H1 (cell line): ENCODE measurements around the gene PLK4. TPM values are rescaled to one million over a fixed set of nuclear protein-coding genes. Genes with fewer than 3 reads are reported as not detected.

Experiments
- CTCF ChIA-PET: fragments of 300-600 bp; sonication (Branson Sonifier 250); formaldehyde crosslinking; loops from one replicate; lab custom pipeline; 2021; ENCODE audit not compliant: partially characterized antibody; lab: Charles Lee
- POLR2A ChIA-PET: fragments of 300-600 bp; sonication (Branson Sonifier 250); formaldehyde crosslinking; loops from one replicate; lab custom pipeline; 2021; ENCODE audit warnings: inconsistent platforms; ENCODE audit not compliant: partially characterized antibody; lab: Charles Lee
- DNase-seq, 2 experiments: peaks; one replicate each; pipeline versions ENCODE4 v3.0.0 to v3.0.0-alpha.2; 2010 to 2022; ENCODE audit warnings: low spot score in 2 of 2, low read depth in 1 of 2, mixed read lengths in 1 of 2
- FAIRE-seq: peaks from 2 replicates; lab custom pipeline; 2011; peaks lifted over from hg19 to GRCh38; lab: Jason Lieb, UNC
- H2AFZ ChIP-seq: 2 replicates; pipeline ENCODE4 v1.8.1; 2012; ENCODE audit warnings: low read length, inconsistent platforms
- H2AK5ac ChIP-seq: 2 replicates; pipeline ENCODE4 v1.6.1; 2013; ENCODE audit warnings: low read depth, low read length
- H2BK120ac ChIP-seq: replicated peaks from 2 replicates; pipeline ENCODE3; 2013; ENCODE audit warnings: low read depth, low read length, inconsistent platforms
- H2BK12ac ChIP-seq: 2 replicates; pipeline ENCODE4 v1.6.1; 2013; ENCODE audit warnings: low read depth, low read length
- H2BK15ac ChIP-seq: 2 replicates; pipeline ENCODE4 v1.6.1; 2013; ENCODE audit warnings: low read length
- H2BK20ac ChIP-seq: 2 replicates; pipeline ENCODE4 v1.6.1; 2013; ENCODE audit warnings: low read length
- H2BK5ac ChIP-seq: 2 replicates; pipeline ENCODE4 v1.6.1; 2013; ENCODE audit warnings: low read depth, low read length
- H3K14ac ChIP-seq: 2 replicates; pipeline ENCODE4 v1.6.1; 2013; ENCODE audit warnings: inconsistent platforms; ENCODE audit not compliant: insufficient read length
- H3K18ac ChIP-seq: 2 replicates; pipeline ENCODE4 v1.6.1; 2013; ENCODE audit warnings: low read length; ENCODE audit errors: extremely low read depth
- H3K23ac ChIP-seq: 2 replicates; pipeline ENCODE4 v1.6.1; 2013; ENCODE audit warnings: inconsistent platforms; ENCODE audit not compliant: insufficient read length
- H3K23me2 ChIP-seq: 2 replicates; pipeline ENCODE4 v1.6.1; 2013; ENCODE audit warnings: low read depth, low read length
- H3K27ac ChIP-seq: 2 replicates; pipeline ENCODE4 v1.6.1; 2011; ENCODE audit warnings: low read depth, low read length, inconsistent platforms
- H3K27me3 ChIP-seq, 4 experiments: replicated peaks in 1 of 4; 1 replicate in 1 of 4; 2 replicates in 3 of 4; pipeline versions ENCODE4 v1.6.1 to v1.8.1; 2011 to 2013; ENCODE audit warnings: low read length in 3 of 4, mild to moderate bottlenecking in 3 of 4, inconsistent platforms in 2 of 4, mixed read lengths in 2 of 4, moderate library complexity in 1 of 4; ENCODE audit not compliant: control insufficient read depth in 3 of 4, insufficient read depth in 3 of 4; ENCODE audit errors: extremely low read depth in 1 of 4
- H3K36me3 ChIP-seq, 4 experiments: 2 replicates each; pipeline versions ENCODE4 v1.6.1 to v1.8.1; 2011 to 2013; ENCODE audit warnings: mild to moderate bottlenecking in 4 of 4, low read length in 3 of 4, moderate library complexity in 2 of 4, control low read depth in 1 of 4, inconsistent platforms in 1 of 4; ENCODE audit not compliant: insufficient read depth in 4 of 4, control insufficient read depth in 2 of 4
- H3K4ac ChIP-seq: replicated peaks from 2 replicates; pipeline ENCODE3; 2013; ENCODE audit warnings: low read length, low read depth, mixed read lengths, inconsistent platforms; ENCODE audit not compliant: insufficient read length
- H3K4me1 ChIP-seq, 4 experiments: replicated peaks in 1 of 4; 1 replicate in 1 of 4; 2 replicates in 3 of 4; pipeline versions ENCODE4 v1.6.1 to v1.8.1; 2011 to 2013; ENCODE audit warnings: low read length in 3 of 4, inconsistent platforms in 2 of 4, mixed read lengths in 1 of 4; ENCODE audit not compliant: insufficient read depth in 4 of 4, control insufficient read depth in 3 of 4
- H3K4me2 ChIP-seq, 2 experiments: 2 replicates each; pipeline versions ENCODE4 v1.6.1 to v1.8.1; 2011 to 2013; ENCODE audit warnings: low read depth in 2 of 2, low read length in 2 of 2, control low read depth in 1 of 2, inconsistent platforms in 1 of 2, mild to moderate bottlenecking in 1 of 2; ENCODE audit not compliant: insufficient read depth in 1 of 2
- H3K4me3 ChIP-seq, 4 experiments: fragments of 200-600, 300-600 bp in 1 of 4; sonication (generic), shearing (Covaris generic), sonication (Bioruptor Twin) in 1 of 4; 2 replicates each; pipeline versions ENCODE4 v1.5.1 to v1.8.1; 2011 to 2016; ENCODE audit warnings: low read length in 4 of 4, low read depth in 3 of 4, control low read depth in 2 of 4, inconsistent platforms in 2 of 4, mild to moderate bottlenecking in 2 of 4, mixed read lengths in 1 of 4, moderate library complexity in 1 of 4; ENCODE audit not compliant: insufficient read depth in 2 of 4; ENCODE audit errors: extremely low read depth in 1 of 4
- H3K56ac ChIP-seq: replicated peaks from 2 replicates; pipeline ENCODE3; 2013; ENCODE audit warnings: low read depth, mild to moderate bottlenecking, mixed read lengths, low read length, inconsistent platforms; ENCODE audit not compliant: insufficient read length
- H3K79me1 ChIP-seq: 2 replicates; pipeline ENCODE4 v1.6.1; 2013; ENCODE audit warnings: low read depth, low read length, control low read depth
- H3K79me2 ChIP-seq, 2 experiments: 2 replicates each; pipeline versions ENCODE4 v1.6.1 to v1.8.1; 2012 to 2013; ENCODE audit warnings: low read length in 2 of 2, mild to moderate bottlenecking in 2 of 2, inconsistent platforms in 1 of 2; ENCODE audit not compliant: insufficient read depth in 2 of 2, control insufficient read depth in 1 of 2
- H3K9ac ChIP-seq, 4 experiments: replicated peaks in 1 of 4; 1 replicate in 1 of 4; 2 replicates in 3 of 4; pipeline versions ENCODE4 v1.6.1 to v1.8.1; 2011 to 2013; ENCODE audit warnings: low read depth in 3 of 4, low read length in 3 of 4, control low read depth in 2 of 4, mild to moderate bottlenecking in 2 of 4, moderate library complexity in 2 of 4, inconsistent platforms in 1 of 4; ENCODE audit errors: extremely low read depth in 1 of 4
- H3K9me3 ChIP-seq, 2 experiments: 2 replicates each; pipeline versions ENCODE4 v1.6.1 to v1.8.1; 2012 to 2013; ENCODE audit warnings: mild to moderate bottlenecking in 2 of 2, moderate library complexity in 2 of 2, control low read depth in 1 of 2, inconsistent platforms in 1 of 2, low read depth in 1 of 2, low read length in 1 of 2, mixed read lengths in 1 of 2; ENCODE audit not compliant: insufficient read depth in 2 of 2
- H4K20me1 ChIP-seq, 2 experiments: replicated peaks in 1 of 2; 2 replicates each; pipeline versions ENCODE3 to v1.8.1; 2011 to 2013; ENCODE audit warnings: inconsistent platforms in 2 of 2, low read length in 2 of 2, mild to moderate bottlenecking in 1 of 2; ENCODE audit not compliant: insufficient read depth in 2 of 2, control insufficient read depth in 1 of 2
- H4K5ac ChIP-seq: 2 replicates; pipeline ENCODE4 v1.6.1; 2013; ENCODE audit warnings: low read length, low read depth, mixed read lengths, inconsistent platforms; ENCODE audit not compliant: insufficient read length
- H4K8ac ChIP-seq: 2 replicates; pipeline ENCODE4 v1.8.0; 2013; ENCODE audit warnings: mild to moderate bottlenecking, moderate library complexity, low read length, inconsistent platforms; ENCODE audit not compliant: insufficient read depth; ENCODE audit errors: extremely low read depth
- H4K91ac ChIP-seq: replicated peaks from 2 replicates; pipeline ENCODE3; 2013; ENCODE audit warnings: low read length, mixed read lengths, inconsistent platforms; ENCODE audit not compliant: insufficient read length
- ATF2 ChIP-seq: IDR thresholded peaks from 2 replicates; pipeline ENCODE4 v1.6.1; 2012; ENCODE audit warnings: low read length, inconsistent platforms
- CEBPB ChIP-seq: IDR thresholded peaks from 2 replicates; pipeline ENCODE4 v1.6.1; 2012; ENCODE audit warnings: low read depth, low read length
- EP300 ChIP-seq, 2 experiments: IDR thresholded peaks; 1 replicate in 1 of 2; 2 replicates in 1 of 2; pipeline ENCODE4 v1.6.1; 2011 to 2012; ENCODE audit warnings: low read depth in 2 of 2, low read length in 2 of 2, mild to moderate bottlenecking in 2 of 2, borderline replicate concordance in 1 of 2, inconsistent platforms in 1 of 2, moderate library complexity in 1 of 2
- JUND ChIP-seq: IDR thresholded peaks from 2 replicates; pipeline ENCODE4 v1.6.1; 2011; ENCODE audit warnings: mild to moderate bottlenecking, improper control_type of control experiment, low read length
- KDM4A ChIP-seq: IDR thresholded peaks from one replicate; pipeline ENCODE4 v1.7.1; 2012; ENCODE audit warnings: low read depth, mild to moderate bottlenecking, moderate library complexity, low read length, inconsistent platforms; ENCODE audit not compliant: severe bottlenecking
- MAFK ChIP-seq: IDR thresholded peaks from 2 replicates; pipeline ENCODE4 v1.6.1; 2012; ENCODE audit warnings: low read depth, mild to moderate bottlenecking, improper control_type of control experiment, low read length
- MAX ChIP-seq: IDR thresholded peaks from 2 replicates; pipeline ENCODE4 v1.6.1; 2012; ENCODE audit warnings: inconsistent platforms
- NANOG ChIP-seq: IDR thresholded peaks from 2 replicates; pipeline ENCODE4 v1.6.1; 2011; ENCODE audit warnings: low read length, low read depth, mild to moderate bottlenecking, inconsistent platforms; ENCODE audit not compliant: insufficient read depth, poor library complexity, severe bottlenecking
- POU5F1 ChIP-seq: IDR thresholded peaks from 2 replicates; pipeline ENCODE4 v1.6.1; 2011; ENCODE audit warnings: low read depth, mild to moderate bottlenecking, low read length, moderate library complexity
- TEAD4 ChIP-seq: IDR thresholded peaks from 2 replicates; pipeline ENCODE4 v1.6.1; 2012; ENCODE audit warnings: low read depth, low read length, inconsistent platforms, mixed read lengths
- USF2 ChIP-seq: IDR thresholded peaks from 2 replicates; pipeline ENCODE4 v1.6.1; 2011; ENCODE audit warnings: low read length, improper control_type of control experiment
- YY1 ChIP-seq: IDR thresholded peaks from 2 replicates; pipeline ENCODE4 v1.6.1; 2011; ENCODE audit warnings: low read depth, mild to moderate bottlenecking, low read length
- polyA plus RNA-seq, 7 experiments: library from polyadenylated mRNA; depleted of rRNA in 3 of 7; stranded (reverse) in 5 of 7; unstranded in 2 of 7; fragments of >200 nt in 5 of 7; fragments of 200-250 nt in 2 of 7; gene quantifications; 1 replicate in 5 of 7; 2 replicates in 1 of 7; 4 replicates in 1 of 7; pipeline versions ENCODE4 v1.2.1 to v1.2.3, GENCODE V29; 2011 to 2013; ENCODE audit warnings: missing spikeins in 2 of 7, mixed read lengths in 2 of 7
- total RNA-seq: library from RNA; stranded (reverse); fragmentation: NEBNext Ultra II Directional; extraction: Animal tissue kit (Norgen Biotek cat#: 25700); gene quantifications from 2 replicates; pipeline ENCODE4 v1.2.1, GENCODE V29; 2021

PLK4 gene
- total and polyA plus RNA-seq, 2 of the 8 experiments (the other 6 are each of a cell fraction or from before 2014, with no cell fraction given) = 23.3 to 35.2 TPM

GRCh38 chr4:127870281-127870680 is 10.4 kb upstream of the PLK4 start:
- Histone ChIP-seq H3K9me3 (no peaks in the 10 kb centered on the region), H3K27ac (no peak overlapping the region), H3K23ac (no peak overlapping the region), H4K91ac (no peak overlapping the region), H3K4me1 (no peaks in the 10 kb centered on the region), H4K20me1 (no peaks in the 10 kb centered on the region), H4K8ac (no peak overlapping the region), H2BK15ac (no peak overlapping the region), H2BK12ac (no peak overlapping the region), H3K9ac (no peak overlapping the region), H2BK5ac (no peak overlapping the region), H3K27me3 (no peaks in the 10 kb centered on the region), H2BK120ac (no peak overlapping the region), H4K5ac (no peak overlapping the region), H3K23me2 (no peaks in the 10 kb centered on the region), H3K79me2 (no peaks in the 10 kb centered on the region), H3K4me2 (no peak overlapping the region), H3K79me1 (no peaks in the 10 kb centered on the region), H2AFZ (no peak overlapping the region), H3K56ac (no peak overlapping the region), H3K18ac (no peak overlapping the region), H2AK5ac (no peak overlapping the region), H3K4me3 (no peak overlapping the region), H3K14ac (no peak overlapping the region), H3K36me3 (peaks cover 0 to 5% (median 0%) of the 10 kb centered on the region in 4 experiments; a peak in 2 of 8 replicates), H3K4ac (no peak overlapping the region), H2BK20ac (no peak overlapping the region)
- CTCF ChIA-PET = no interaction called here
- POLR2A ChIA-PET = interaction anchor here (3.4 kb wide), 1 partner anchor 11 kb away, joined by 13 read pairs; the partner anchor contains the start of gene PLK4
- no peak for FAIRE-seq
- no peak for DNase-seq
- TF ChIP-seq MAFK (no peak), EP300 (IDR thresholded peaks at IDR 0.05; ENCODE audit: borderline replicate concordance in 1 of 2, low read depth in 2 of 2, low read length in 2 of 2) (no peak), NANOG (no peak), MAX (no peak), TEAD4 (no peak), USF2 (no peak), ATF2 (no peak), CEBPB (no peak), JUND (no peak), YY1 (no peak), KDM4A (no peak), POU5F1 (no peak)
